ENCODE results near the gene NADSYN1.
A peak's percentile ranks its signal among the peaks of the same experiment; 100 is the strongest.

NADSYN1 gene

DNA sequence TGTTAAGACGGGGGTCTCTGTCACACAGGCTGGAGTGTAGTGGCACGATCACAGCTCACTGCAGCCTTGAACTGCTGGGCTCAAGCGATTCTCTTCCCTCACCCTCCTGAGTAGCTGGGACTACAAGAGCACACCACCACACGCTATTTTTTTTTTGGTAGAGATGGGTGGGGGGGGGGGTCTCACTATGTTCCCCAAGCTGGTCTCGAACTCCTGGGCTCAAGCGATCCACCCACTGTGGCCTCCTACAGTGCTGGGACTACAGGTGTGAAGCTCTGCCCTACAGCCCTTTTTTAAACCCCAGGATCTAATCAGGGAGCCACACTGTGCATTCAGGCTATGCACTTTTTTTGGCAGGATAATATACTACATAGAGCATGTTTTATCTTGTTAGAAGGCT lies 3.4 kb upstream of the NADSYN1 start:
- Histone ChIP-seq H3K36me3 (ENCODE audit: control insufficient read depth, insufficient read depth, low read length) (no peaks in the 10 kb centered on the region), H3K4me1 (ENCODE audit: control insufficient read depth, insufficient read depth, low read length, poor library complexity, severe bottlenecking) (peaks cover 43% of the 10 kb centered on the region), H3K4me3 (ENCODE audit: insufficient read depth, low read depth, low read length, poor library complexity, severe bottlenecking) (peak overlapping the region; percentile 98), H3K9me3 (ENCODE audit: control insufficient read depth, low read length) (no peaks in the 10 kb centered on the region), H3K27me3 (replicated peaks; ENCODE audit: control insufficient read depth, insufficient read depth, low read length, poor library complexity, severe bottlenecking) (no peaks in the 10 kb centered on the region), H3K27ac (ENCODE audit: insufficient read depth, low read length, poor library complexity, severe bottlenecking) (peak overlapping the region; percentile 81)
- DNase-seq = no peak

DNA sequence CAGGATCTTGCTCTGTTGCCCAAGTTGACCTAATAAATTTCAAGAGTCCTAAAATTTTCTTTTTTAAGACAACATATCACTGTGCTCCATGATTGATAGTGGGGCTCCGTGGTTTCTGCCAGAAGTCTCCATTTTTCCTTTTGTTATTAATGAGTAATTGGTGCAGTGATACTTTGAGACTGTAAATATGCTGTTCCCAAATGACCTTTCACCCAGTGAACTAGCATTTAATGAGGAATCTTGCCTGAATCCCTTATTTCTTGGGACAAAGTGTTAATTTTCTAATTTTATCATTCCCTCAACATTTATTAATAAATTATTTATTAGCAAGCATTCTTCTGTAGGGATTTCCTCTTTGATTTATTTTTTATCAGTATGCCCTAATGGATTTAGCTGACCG lies 2.5 kb upstream of the NADSYN1 start:
- no peaks in the 10 kb centered on the region for H3K9me3 ChIP-seq (ENCODE audit: control insufficient read depth, low read length)
- peaks cover 2% of the 10 kb centered on the region for H3K36me3 ChIP-seq (ENCODE audit: control insufficient read depth, insufficient read depth, low read length)
- no peak overlapping the region for H3K4me3 ChIP-seq (ENCODE audit: insufficient read depth, low read depth, low read length, poor library complexity, severe bottlenecking)
- no peaks in the 10 kb centered on the region for H3K27me3 ChIP-seq (replicated peaks; ENCODE audit: control insufficient read depth, insufficient read depth, low read length, poor library complexity, severe bottlenecking)
- peaks cover 45% of the 10 kb centered on the region for H3K4me1 ChIP-seq (ENCODE audit: control insufficient read depth, insufficient read depth, low read length, poor library complexity, severe bottlenecking)
- H3K27ac ChIP-seq (ENCODE audit: insufficient read depth, low read length, poor library complexity, severe bottlenecking) = peak overlapping the region; percentile 21
- DNase-seq = no peak

DNA sequence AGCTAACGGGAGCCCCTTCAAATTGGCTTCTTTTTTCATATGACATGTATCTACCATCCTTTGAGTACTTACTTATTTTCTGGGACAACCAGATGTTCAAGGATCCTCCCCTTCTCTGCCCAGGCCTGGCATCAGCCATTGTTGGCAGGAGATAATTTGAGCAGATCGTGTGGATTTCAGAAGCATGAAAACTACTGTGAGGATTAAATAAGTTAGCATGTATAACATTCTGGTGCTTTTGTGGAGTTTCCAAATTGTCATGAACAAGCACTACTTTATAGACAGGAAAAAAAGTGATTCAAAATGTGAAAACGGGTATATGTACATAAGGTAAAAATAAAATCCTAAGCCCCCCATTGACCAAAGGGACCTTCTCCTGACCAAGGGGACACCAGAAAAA lies 2.1 kb upstream of the NADSYN1 start:
- H3K9me3 ChIP-seq (ENCODE audit: control insufficient read depth, low read length) = no peaks in the 10 kb centered on the region
- peaks cover 45% of the 10 kb centered on the region for H3K4me1 ChIP-seq (ENCODE audit: control insufficient read depth, insufficient read depth, low read length, poor library complexity, severe bottlenecking)
- H3K4me3 ChIP-seq (ENCODE audit: insufficient read depth, low read depth, low read length, poor library complexity, severe bottlenecking) = no peak overlapping the region
- DNase-seq = no peak
- H3K27me3 ChIP-seq (replicated peaks; ENCODE audit: control insufficient read depth, insufficient read depth, low read length, poor library complexity, severe bottlenecking) = no peaks in the 10 kb centered on the region
- H3K36me3 ChIP-seq (ENCODE audit: control insufficient read depth, insufficient read depth, low read length) = peaks cover 6% of the 10 kb centered on the region
- H3K27ac ChIP-seq (ENCODE audit: insufficient read depth, low read length, poor library complexity, severe bottlenecking) = peak overlapping the region; percentile 21

DNA sequence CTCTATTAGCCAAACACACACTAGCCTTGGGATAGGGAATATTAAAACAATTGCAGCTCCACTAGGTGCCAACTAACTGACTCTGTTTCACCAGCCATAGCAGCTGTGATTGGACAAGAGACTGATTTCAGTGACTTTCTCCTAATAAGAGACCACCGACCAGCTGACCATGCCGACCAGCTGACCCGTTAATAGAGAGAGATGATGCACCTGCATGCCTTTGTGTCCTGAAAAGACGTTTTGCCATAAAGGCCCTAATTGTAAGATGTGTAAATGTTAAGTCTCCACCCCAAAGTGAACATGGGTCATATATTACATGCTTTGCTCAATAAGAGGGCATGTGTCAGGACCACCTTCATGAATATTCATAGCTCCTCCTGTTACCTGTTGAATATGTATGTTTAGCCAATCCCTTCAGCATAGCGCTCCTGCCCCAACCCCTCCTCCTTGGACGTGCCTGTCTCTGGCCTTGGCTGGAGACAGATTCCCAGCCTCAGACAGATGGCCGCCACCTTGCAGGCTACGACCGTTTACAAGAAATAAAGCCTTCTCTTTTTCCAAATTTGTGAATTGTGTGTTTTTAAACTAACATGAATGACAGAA lies 1.3 kb upstream of the NADSYN1 start:
- no peak for DNase-seq
- Histone ChIP-seq H3K27ac (ENCODE audit: insufficient read depth, low read length, poor library complexity, severe bottlenecking) (peak overlapping the region; percentile 83), H3K4me3 (ENCODE audit: insufficient read depth, low read depth, low read length, poor library complexity, severe bottlenecking) (peak overlapping the region; percentile 79), H3K4me1 (ENCODE audit: control insufficient read depth, insufficient read depth, low read length, poor library complexity, severe bottlenecking) (peaks cover 45% of the 10 kb centered on the region), H3K9me3 (ENCODE audit: control insufficient read depth, low read length) (no peaks in the 10 kb centered on the region), H3K36me3 (ENCODE audit: control insufficient read depth, insufficient read depth, low read length) (peaks cover 13% of the 10 kb centered on the region), H3K27me3 (replicated peaks; ENCODE audit: control insufficient read depth, insufficient read depth, low read length, poor library complexity, severe bottlenecking) (no peaks in the 10 kb centered on the region)

DNA sequence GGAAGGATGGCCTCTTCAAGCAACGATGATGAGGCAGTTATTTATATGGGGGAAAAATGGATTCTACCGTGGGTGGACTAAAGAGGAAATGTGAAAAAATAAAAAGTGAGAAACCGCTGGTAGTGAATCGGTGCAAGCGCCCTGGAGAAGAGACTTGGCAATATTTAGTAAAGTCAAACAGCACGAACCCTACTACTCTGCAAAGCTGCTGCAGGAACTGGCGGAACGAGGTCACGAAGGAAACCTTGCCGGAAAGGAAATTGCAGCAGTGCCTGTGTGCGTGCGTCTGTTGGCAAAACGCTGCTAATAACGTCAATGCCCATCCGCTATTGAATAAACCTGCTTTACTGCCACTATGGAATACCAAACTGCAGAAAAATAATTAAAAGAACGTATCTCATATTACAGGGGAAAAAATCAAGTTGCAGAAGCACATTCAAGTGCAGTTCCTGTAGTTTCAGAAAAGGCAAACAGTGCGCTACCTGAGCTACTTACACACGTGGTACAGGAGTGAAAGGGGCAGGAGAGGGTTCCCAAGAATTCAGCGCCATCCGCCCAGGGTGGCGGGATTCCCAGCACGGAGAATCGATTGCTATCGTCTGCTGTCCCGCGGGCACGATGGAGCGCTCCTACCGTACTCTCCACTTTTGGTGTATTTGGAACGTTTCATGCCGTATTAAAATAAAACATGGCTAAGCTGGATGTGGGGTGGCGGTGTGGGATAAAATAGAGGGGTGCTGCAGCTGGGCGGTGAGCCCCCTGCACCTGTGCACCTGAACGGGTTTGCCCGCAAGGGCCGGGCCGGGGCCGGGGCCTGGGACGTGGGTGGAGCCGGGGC lies 585 bp upstream of the NADSYN1 start:
- Histone ChIP-seq H3K9me3 (ENCODE audit: control insufficient read depth, low read length) (no peaks in the 10 kb centered on the region), H3K4me1 (ENCODE audit: control insufficient read depth, insufficient read depth, low read length, poor library complexity, severe bottlenecking) (peaks cover 43% of the 10 kb centered on the region), H3K4me3 (ENCODE audit: insufficient read depth, low read depth, low read length, poor library complexity, severe bottlenecking) (peak overlapping the region; percentile 79), H3K36me3 (ENCODE audit: control insufficient read depth, insufficient read depth, low read length) (peaks cover 21% of the 10 kb centered on the region), H3K27me3 (replicated peaks; ENCODE audit: control insufficient read depth, insufficient read depth, low read length, poor library complexity, severe bottlenecking) (no peaks in the 10 kb centered on the region), H3K27ac (ENCODE audit: insufficient read depth, low read length, poor library complexity, severe bottlenecking) (peak overlapping the region; percentile 83)
- peak; percentile 31 to 55 (median 50) for DNase-seq

DNA sequence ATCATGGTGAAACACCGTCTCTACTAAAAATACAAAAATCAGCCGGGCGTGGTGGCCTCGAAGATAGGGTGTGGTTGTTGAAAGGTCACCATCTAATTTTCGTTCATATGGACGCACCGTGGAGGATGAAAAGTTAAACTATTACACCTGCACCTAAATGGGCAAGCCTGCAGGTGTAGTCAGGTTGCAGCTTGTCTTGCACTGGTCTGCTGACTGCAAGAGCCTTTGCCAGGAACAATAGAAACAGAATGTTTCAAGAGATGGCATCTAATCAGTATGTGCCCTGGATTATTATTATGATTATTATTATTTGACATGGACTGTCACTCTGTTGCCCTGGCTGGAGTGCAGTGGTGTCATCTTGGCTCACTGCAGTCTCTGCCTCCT lies 908 bp downstream of the NADSYN1 start:
- H3K4me3 ChIP-seq (ENCODE audit: insufficient read depth, low read depth, low read length, poor library complexity, severe bottlenecking) = peak overlapping the region; percentile 79
- peaks cover 34% of the 10 kb centered on the region for H3K4me1 ChIP-seq (ENCODE audit: control insufficient read depth, insufficient read depth, low read length, poor library complexity, severe bottlenecking)
- H3K27me3 ChIP-seq (replicated peaks; ENCODE audit: control insufficient read depth, insufficient read depth, low read length, poor library complexity, severe bottlenecking) = no peaks in the 10 kb centered on the region
- no peak for DNase-seq
- H3K36me3 ChIP-seq (ENCODE audit: control insufficient read depth, insufficient read depth, low read length) = peaks cover 35% of the 10 kb centered on the region
- no peaks in the 10 kb centered on the region for H3K9me3 ChIP-seq (ENCODE audit: control insufficient read depth, low read length)
- H3K27ac ChIP-seq (ENCODE audit: insufficient read depth, low read length, poor library complexity, severe bottlenecking) = no peak overlapping the region

DNA sequence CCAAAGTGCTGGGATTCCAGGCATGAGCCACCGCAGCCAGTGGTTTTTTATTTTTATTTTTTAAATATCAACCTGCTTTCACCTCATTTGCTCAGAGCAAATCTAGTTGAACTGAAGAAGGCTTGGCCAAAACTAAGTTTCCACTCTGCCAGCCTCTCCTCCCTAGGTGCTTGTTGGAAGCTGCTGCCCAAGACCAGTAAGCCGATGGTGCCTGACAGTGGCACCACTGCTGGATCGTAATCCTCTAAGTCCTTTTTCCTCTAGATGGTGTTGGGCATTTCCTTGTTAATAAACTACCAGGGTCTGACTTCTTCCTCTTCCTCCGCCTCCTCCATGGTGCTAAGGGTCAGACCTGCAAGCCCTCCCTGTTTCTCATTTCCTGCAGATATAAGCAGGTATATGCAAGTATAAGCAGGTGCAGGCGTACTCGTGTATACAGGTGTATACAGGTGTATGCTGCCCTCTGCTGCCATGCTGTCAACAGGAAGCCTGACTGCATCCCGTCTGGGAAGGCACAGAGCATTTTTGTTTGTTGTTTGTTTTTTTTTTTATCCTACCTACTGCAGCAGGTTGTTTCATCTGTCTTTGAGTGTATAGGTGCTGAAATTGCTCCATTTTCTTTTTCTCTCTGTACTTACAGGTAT lies 1.6 kb downstream of the NADSYN1 start:
- peak in 2 of 3 donors; percentile 16 to 21 for DNase-seq
- H3K27ac ChIP-seq (ENCODE audit: insufficient read depth, low read length, poor library complexity, severe bottlenecking) = no peak overlapping the region
- H3K4me1 ChIP-seq (ENCODE audit: control insufficient read depth, insufficient read depth, low read length, poor library complexity, severe bottlenecking) = peaks cover 31% of the 10 kb centered on the region
- H3K4me3 ChIP-seq (ENCODE audit: insufficient read depth, low read depth, low read length, poor library complexity, severe bottlenecking) = no peak overlapping the region
- no peaks in the 10 kb centered on the region for H3K27me3 ChIP-seq (replicated peaks; ENCODE audit: control insufficient read depth, insufficient read depth, low read length, poor library complexity, severe bottlenecking)
- no peaks in the 10 kb centered on the region for H3K9me3 ChIP-seq (ENCODE audit: control insufficient read depth, low read length)
- peaks cover 42% of the 10 kb centered on the region for H3K36me3 ChIP-seq (ENCODE audit: control insufficient read depth, insufficient read depth, low read length)

DNA sequence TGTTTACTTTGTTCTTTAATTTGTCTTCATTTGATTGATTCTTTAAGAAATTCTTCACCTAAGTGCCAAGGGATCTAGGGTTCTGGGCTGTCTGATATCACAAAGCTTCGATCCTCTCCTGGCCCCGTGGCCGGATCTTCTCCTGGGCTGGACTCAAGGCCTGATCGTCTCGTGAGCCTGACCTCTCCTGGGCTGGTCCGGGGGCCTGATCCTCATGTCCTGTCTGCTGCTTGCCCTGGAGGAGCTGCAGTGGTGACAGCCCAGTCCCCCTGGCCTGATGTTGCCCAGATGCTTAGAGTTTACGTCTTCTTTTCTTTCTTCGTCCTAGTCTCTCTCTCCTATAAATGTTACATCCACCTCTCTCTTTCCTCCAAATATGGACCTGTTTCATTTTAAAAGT lies 3.3 kb downstream of the NADSYN1 start:
- Histone ChIP-seq H3K9me3 (ENCODE audit: control insufficient read depth, low read length) (no peaks in the 10 kb centered on the region), H3K36me3 (ENCODE audit: control insufficient read depth, insufficient read depth, low read length) (peaks cover 54% of the 10 kb centered on the region), H3K4me1 (ENCODE audit: control insufficient read depth, insufficient read depth, low read length, poor library complexity, severe bottlenecking) (peaks cover 25% of the 10 kb centered on the region), H3K27me3 (replicated peaks; ENCODE audit: control insufficient read depth, insufficient read depth, low read length, poor library complexity, severe bottlenecking) (no peaks in the 10 kb centered on the region), H3K4me3 (ENCODE audit: insufficient read depth, low read depth, low read length, poor library complexity, severe bottlenecking) (no peak overlapping the region), H3K27ac (ENCODE audit: insufficient read depth, low read length, poor library complexity, severe bottlenecking) (no peak overlapping the region)
- no peak for DNase-seq

DNA sequence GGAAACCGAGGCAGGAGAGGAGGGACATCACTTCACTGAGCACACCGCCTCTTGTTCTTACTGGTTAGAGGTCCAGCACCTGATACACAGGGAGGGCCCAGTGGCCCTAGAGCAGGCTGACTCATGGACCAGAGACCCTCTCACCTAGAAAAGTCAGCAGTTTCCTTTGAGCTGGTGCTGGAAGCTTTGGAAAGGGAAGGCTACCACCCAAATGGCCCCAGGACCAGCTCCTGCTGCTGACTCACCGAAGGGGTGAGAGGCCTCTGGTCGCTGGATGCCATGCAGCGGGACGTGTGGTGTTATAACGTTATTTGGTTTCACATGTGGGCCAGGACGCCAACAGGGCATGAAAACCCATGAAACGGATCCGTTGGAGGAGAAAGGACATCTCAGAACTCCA lies 3.8 kb downstream of the NADSYN1 start:
- Histone ChIP-seq H3K36me3 (ENCODE audit: control insufficient read depth, insufficient read depth, low read length) (peaks cover 57% of the 10 kb centered on the region), H3K27ac (ENCODE audit: insufficient read depth, low read length, poor library complexity, severe bottlenecking) (no peak overlapping the region), H3K4me3 (ENCODE audit: insufficient read depth, low read depth, low read length, poor library complexity, severe bottlenecking) (no peak overlapping the region), H3K27me3 (replicated peaks; ENCODE audit: control insufficient read depth, insufficient read depth, low read length, poor library complexity, severe bottlenecking) (no peaks in the 10 kb centered on the region), H3K4me1 (ENCODE audit: control insufficient read depth, insufficient read depth, low read length, poor library complexity, severe bottlenecking) (peaks cover 21% of the 10 kb centered on the region), H3K9me3 (ENCODE audit: control insufficient read depth, low read length) (no peaks in the 10 kb centered on the region)
- no peak for DNase-seq

All from effector memory CD4-positive, alpha-beta T cell (primary cell).